ENCODE data around the gene PPP2R5C.
"Not testable (repeated sequence)": the region's sequence is repeated elsewhere in the genome, so short reads cannot be mapped to it uniquely, and the experiment has no call there.

Gene PPP2R5C

GRCh38 chr14:101761032-101761880, at the start of gene PPP2R5C:
Gene PPP2R5C, plus strand, starts transcription at chr14:101761709. Its CDS starts 185 bp downstream, at chr14:101761894.
- no peak for FAIRE-seq

- FAIRE-seq: not testable (repeated sequence)
Observed at GRCh38 chr14:101711857-101712233, 49.7 kb upstream of the PPP2R5C start.

GRCh38 chr14:101712341-101712740, 49.2 kb upstream of the PPP2R5C start:
- not testable (repeated sequence) for FAIRE-seq

- FAIRE-seq: not testable (repeated sequence)
Observed at GRCh38 chr14:101713091-101713490, 48.4 kb upstream of the PPP2R5C start.

GRCh38 chr14:101713621-101714349, 47.7 kb upstream of the PPP2R5C start:
- FAIRE-seq: no peak

GRCh38 chr14:101714394-101714793, 47.1 kb upstream of the PPP2R5C start:
- no peak for FAIRE-seq

GRCh38 chr14:101715210-101716076, 46.1 kb upstream of the PPP2R5C start:
- FAIRE-seq: no peak

GRCh38 chr14:101716077-101716950, 45.2 kb upstream of the PPP2R5C start:
- FAIRE-seq: no peak

GRCh38 chr14:101716956-101717662, 44.4 kb upstream of the PPP2R5C start:
- FAIRE-seq: no peak

- FAIRE-seq: no peak
Observed at GRCh38 chr14:101717663-101718490, 43.6 kb upstream of the PPP2R5C start.

- no peak for FAIRE-seq
Observed at GRCh38 chr14:101719045-101719645, 42.4 kb upstream of the PPP2R5C start.

- no peak for FAIRE-seq
Observed at GRCh38 chr14:101719708-101720107, 41.8 kb upstream of the PPP2R5C start.

GRCh38 chr14:101721111-101721510, 40.4 kb upstream of the PPP2R5C start:
- FAIRE-seq: no peak

GRCh38 chr14:101721951-101722661, 39.4 kb upstream of the PPP2R5C start:
- no peak for FAIRE-seq

GRCh38 chr14:101723061-101723595, 38.4 kb upstream of the PPP2R5C start:
- no peak for FAIRE-seq

- not testable (repeated sequence) for FAIRE-seq
Observed at GRCh38 chr14:101725652-101726051, 35.9 kb upstream of the PPP2R5C start.

- FAIRE-seq: no peak
Observed at GRCh38 chr14:101726295-101726953, 35.1 kb upstream of the PPP2R5C start.

- FAIRE-seq: no peak
Observed at GRCh38 chr14:101726954-101727302, 34.6 kb upstream of the PPP2R5C start.
